OCI-LY3 (cell line): ENCODE data around the gene KCNMA1.

Experiments used
- EZH2phosphoT487 ChIP-seq: fragments of 200-600 bp; shearing (Covaris generic); IDR thresholded peaks from 2 replicates; pipeline ENCODE4 v1.6.1; 2018; ENCODE audit warnings: antibody characterized with exemption, mixed run types, low read depth
- TF ChIP-seq, protein P1 (sequence below): fragments of 200-600, 300-600 bp; sonication (generic); IDR thresholded peaks from 2 replicates; pipeline ENCODE4 v1.5.1; 2014; ENCODE audit warnings: antibody characterized with exemption, low read length, low read depth

DNA sequence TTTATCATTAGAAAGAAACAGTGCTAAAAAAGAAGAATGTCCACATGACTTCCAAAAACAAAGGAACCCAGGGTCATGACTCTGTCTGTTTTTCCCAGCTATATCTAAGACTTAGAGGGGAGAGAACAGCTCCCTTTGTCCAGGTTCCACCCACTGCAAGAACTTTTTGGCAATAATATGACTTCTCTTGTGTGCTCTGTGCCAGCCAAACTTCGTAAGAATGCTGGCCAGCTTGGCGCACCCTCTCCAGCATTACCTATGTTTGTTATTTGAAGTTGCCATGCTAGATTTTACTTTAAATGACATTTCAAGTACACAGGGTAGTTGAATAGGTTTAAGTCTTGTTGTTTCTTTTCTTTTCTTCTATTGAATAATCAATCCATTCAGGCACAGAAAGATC lies 371.4 kb downstream of the KCNMA1 start:
- TF ChIP-seq, protein P1, sequence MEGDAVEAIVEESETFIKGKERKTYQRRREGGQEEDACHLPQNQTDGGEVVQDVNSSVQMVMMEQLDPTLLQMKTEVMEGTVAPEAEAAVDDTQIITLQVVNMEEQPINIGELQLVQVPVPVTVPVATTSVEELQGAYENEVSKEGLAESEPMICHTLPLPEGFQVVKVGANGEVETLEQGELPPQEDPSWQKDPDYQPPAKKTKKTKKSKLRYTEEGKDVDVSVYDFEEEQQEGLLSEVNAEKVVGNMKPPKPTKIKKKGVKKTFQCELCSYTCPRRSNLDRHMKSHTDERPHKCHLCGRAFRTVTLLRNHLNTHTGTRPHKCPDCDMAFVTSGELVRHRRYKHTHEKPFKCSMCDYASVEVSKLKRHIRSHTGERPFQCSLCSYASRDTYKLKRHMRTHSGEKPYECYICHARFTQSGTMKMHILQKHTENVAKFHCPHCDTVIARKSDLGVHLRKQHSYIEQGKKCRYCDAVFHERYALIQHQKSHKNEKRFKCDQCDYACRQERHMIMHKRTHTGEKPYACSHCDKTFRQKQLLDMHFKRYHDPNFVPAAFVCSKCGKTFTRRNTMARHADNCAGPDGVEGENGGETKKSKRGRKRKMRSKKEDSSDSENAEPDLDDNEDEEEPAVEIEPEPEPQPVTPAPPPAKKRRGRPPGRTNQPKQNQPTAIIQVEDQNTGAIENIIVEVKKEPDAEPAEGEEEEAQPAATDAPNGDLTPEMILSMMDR = no peak
- no peak for TF ChIP-seq EZH2phosphoT487
